ENCODE data around the gene ZBTB47. TPM values are rescaled to one million over a fixed set of nuclear protein-coding genes. Genes with fewer than 3 reads are reported as not detected.

The ZBTB47 gene
- total RNA-seq, 2 donors from 2014 or later, result 1.9 to 2.7 TPM

- ATAC-seq (no peak), DNase-seq (ENCODE audit: low spot score) (no peak)
- Mint-ChIP-seq H3K4me3 (no peak overlapping the region), H3K36me3 (peaks cover 26% of the 10 kb centered on the region), H3K4me1 (ENCODE audit: low read depth in 2 of 2) (peaks cover 6 to 12% of the 10 kb centered on the region in 2 donors), H3K9me3 (no peaks in the 10 kb centered on the region), H3K27me3 (no peaks in the 10 kb centered on the region), H3K27ac (no peak overlapping the region)
Observed at GRCh38 chr3:42640129-42640528, 13.4 kb upstream of the ZBTB47 start.

GRCh38 chr3:42640771-42641370 lies 12.6 kb upstream of the ZBTB47 start:
- Mint-ChIP-seq H3K36me3 (peaks cover 23% of the 10 kb centered on the region), H3K27ac (no peak overlapping the region), H3K9me3 (no peaks in the 10 kb centered on the region), H3K4me1 (ENCODE audit: low read depth in 2 of 2) (peaks cover 5 to 10% of the 10 kb centered on the region in 2 donors), H3K27me3 (no peaks in the 10 kb centered on the region), H3K4me3 (peak overlapping the region; percentile 60)
- ATAC-seq, result no peak
- DNase-seq (ENCODE audit: low spot score), result no peak

GRCh38 chr3:42647821-42648459 lies 5.6 kb upstream of the ZBTB47 start:
- Mint-ChIP-seq H3K36me3 (peaks cover 13% of the 10 kb centered on the region), H3K4me1 (ENCODE audit: low read depth in 2 of 2) (peaks cover 7 to 8% of the 10 kb centered on the region in 2 donors), H3K27ac (no peak overlapping the region), H3K27me3 (no peaks in the 10 kb centered on the region), H3K4me3 (no peak overlapping the region), H3K9me3 (no peaks in the 10 kb centered on the region)
- no peak for ATAC-seq
- DNase-seq (ENCODE audit: low spot score), result no peak

DNA sequence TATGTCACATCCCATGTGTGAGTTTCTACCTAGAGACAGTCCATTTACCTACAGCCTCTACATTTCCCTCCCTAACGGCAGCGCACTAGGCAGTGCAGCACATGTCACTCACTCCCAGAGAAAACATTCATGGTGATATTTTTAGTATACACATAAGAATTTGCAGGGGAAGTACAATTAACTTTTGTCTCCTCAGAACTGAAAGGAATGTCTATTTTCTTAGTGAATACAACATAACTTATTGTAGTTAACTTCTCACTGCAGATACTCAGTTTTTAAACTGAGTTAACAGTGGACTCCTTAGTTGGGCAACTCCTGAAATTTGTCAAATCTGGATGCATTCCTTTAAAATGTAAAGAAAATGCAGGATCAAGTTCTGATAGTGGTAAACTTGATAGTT lies 4.5 kb upstream of the ZBTB47 start:
- no peak overlapping the region for H3K27ac Mint-ChIP-seq
- peaks cover 8% of the 10 kb centered on the region for H3K36me3 Mint-ChIP-seq
- no peak overlapping the region for H3K4me3 Mint-ChIP-seq
- ATAC-seq (no peak), DNase-seq (ENCODE audit: low spot score) (no peak)
- no peaks in the 10 kb centered on the region for H3K9me3 Mint-ChIP-seq
- H3K27me3 Mint-ChIP-seq, result no peaks in the 10 kb centered on the region
- peaks cover 7 to 12% of the 10 kb centered on the region in 2 donors for H3K4me1 Mint-ChIP-seq (ENCODE audit: low read depth in 2 of 2)

DNA sequence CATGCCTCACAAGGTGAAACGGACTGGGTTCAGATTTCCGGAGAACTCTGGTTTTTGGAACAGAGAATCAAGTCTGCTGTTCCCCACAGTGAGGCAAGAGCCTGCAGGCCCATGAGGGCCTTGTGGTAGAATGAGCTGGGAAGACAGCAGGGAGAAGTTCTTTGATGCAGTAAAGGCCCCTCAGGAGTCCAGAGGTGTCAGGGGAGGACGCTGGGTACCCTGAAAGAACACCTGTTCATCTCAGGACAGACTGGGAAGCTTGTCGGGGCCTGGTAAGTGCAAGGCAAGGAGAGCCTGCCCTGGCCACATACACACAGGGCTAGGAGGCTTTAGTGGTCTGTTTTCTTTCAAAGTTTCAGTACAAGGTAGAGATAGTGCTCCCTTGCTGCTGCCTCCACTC lies 3.7 kb upstream of the ZBTB47 start:
- H3K27me3 Mint-ChIP-seq, result no peaks in the 10 kb centered on the region
- ATAC-seq, result no peak

GRCh38 chr3:42651248-42652091 lies 2.0 kb upstream of the ZBTB47 start:
- no peaks in the 10 kb centered on the region for H3K9me3 Mint-ChIP-seq
- peaks cover 7 to 12% of the 10 kb centered on the region in 2 donors for H3K4me1 Mint-ChIP-seq (ENCODE audit: low read depth in 2 of 2)
- no peaks in the 10 kb centered on the region for H3K27me3 Mint-ChIP-seq
- H3K36me3 Mint-ChIP-seq, result no peaks in the 10 kb centered on the region
- peak overlapping the region; percentile 28 to 69 for H3K27ac Mint-ChIP-seq
- ATAC-seq (no peak), DNase-seq (ENCODE audit: low spot score) (no peak)
- no peak overlapping the region for H3K4me3 Mint-ChIP-seq

More for the DNA sequence above, 3.7 kb upstream of the ZBTB47 start:
- Mint-ChIP-seq H3K36me3 (peaks cover 3% of the 10 kb centered on the region), H3K27ac (no peak overlapping the region), H3K9me3 (no peaks in the 10 kb centered on the region), H3K4me1 (ENCODE audit: low read depth in 2 of 2) (peaks cover 7 to 12% of the 10 kb centered on the region in 2 donors), H3K4me3 (no peak overlapping the region)
- DNase-seq (ENCODE audit: low spot score), result no peak

- DNase-seq (ENCODE audit: low spot score) (no peak), ATAC-seq (peak in 1 of 2 donors; percentile 1)
- Mint-ChIP-seq H3K27ac (peak overlapping the region; percentile 28 to 69), H3K27me3 (no peaks in the 10 kb centered on the region), H3K4me1 (ENCODE audit: low read depth in 2 of 2) (peaks cover 7 to 12% of the 10 kb centered on the region in 2 donors), H3K36me3 (no peaks in the 10 kb centered on the region), H3K4me3 (no peak overlapping the region), H3K9me3 (no peaks in the 10 kb centered on the region)
Observed at GRCh38 chr3:42652251-42652610, 1.3 kb upstream of the ZBTB47 start.

- peak overlapping the region; percentile 28 to 69 for H3K27ac Mint-ChIP-seq
- H3K4me1 Mint-ChIP-seq (ENCODE audit: low read depth in 2 of 2), result peaks cover 7 to 12% of the 10 kb centered on the region in 2 donors
- H3K9me3 Mint-ChIP-seq, result no peaks in the 10 kb centered on the region
- DNase-seq (ENCODE audit: low spot score), result no peak
- peak overlapping the region; percentile 67 for H3K4me3 Mint-ChIP-seq
- ATAC-seq, result peak; percentile 60 to 61
- H3K27me3 Mint-ChIP-seq, result no peaks in the 10 kb centered on the region
- no peaks in the 10 kb centered on the region for H3K36me3 Mint-ChIP-seq
Observed at GRCh38 chr3:42652611-42653302, 740 bp upstream of the ZBTB47 start.

GRCh38 chr3:42653303-42653559 lies 266 bp upstream of the ZBTB47 start:
- Mint-ChIP-seq H3K4me3 (peak overlapping the region; percentile 67), H3K4me1 (ENCODE audit: low read depth in 2 of 2) (peaks cover 7 to 12% of the 10 kb centered on the region in 2 donors), H3K27me3 (no peaks in the 10 kb centered on the region), H3K36me3 (no peaks in the 10 kb centered on the region), H3K9me3 (no peaks in the 10 kb centered on the region), H3K27ac (peak overlapping the region; percentile 28 to 69)
- no peak for ATAC-seq
- DNase-seq (ENCODE audit: low spot score), result no peak

GRCh38 chr3:42654331-42655201 lies 1.1 kb downstream of the ZBTB47 start:
- Mint-ChIP-seq H3K9me3 (no peaks in the 10 kb centered on the region), H3K36me3 (no peaks in the 10 kb centered on the region), H3K27me3 (no peaks in the 10 kb centered on the region), H3K4me3 (peak overlapping the region; percentile 15), H3K27ac (no peak overlapping the region), H3K4me1 (ENCODE audit: low read depth in 2 of 2) (peaks cover 7 to 12% of the 10 kb centered on the region in 2 donors)
- no peak for DNase-seq (ENCODE audit: low spot score)
- ATAC-seq, result peak; percentile 45 to 59

DNA sequence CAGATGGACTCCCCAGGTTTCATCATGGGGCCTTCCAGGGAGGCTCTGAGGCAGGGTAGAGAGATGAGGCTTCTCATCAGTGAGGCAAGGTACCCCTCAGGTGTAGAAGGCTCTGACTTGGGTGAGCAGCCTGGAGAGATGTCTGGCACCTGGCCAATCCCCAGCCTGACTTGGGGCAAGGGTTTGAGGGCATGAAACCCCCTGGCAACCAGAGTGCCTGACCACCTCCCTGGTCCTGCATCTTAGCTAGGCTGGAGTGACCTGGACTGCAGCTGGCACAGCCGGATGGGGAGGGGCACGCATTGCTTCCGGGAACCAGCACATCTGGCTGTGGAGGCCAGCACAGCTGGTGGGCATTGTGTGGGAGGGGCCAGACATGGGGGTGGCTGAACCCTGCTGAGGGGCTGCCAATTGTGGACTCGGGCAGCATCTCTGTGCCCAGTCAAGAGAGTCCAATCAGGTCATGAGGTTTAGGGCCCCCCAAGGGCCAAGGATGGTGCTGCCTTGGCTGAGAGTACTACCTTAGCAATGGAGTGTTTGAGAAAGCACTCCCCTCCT lies 1.9 kb downstream of the ZBTB47 start:
- H3K9me3 Mint-ChIP-seq, result no peaks in the 10 kb centered on the region
- ATAC-seq (no peak), DNase-seq (ENCODE audit: low spot score) (no peak)
- H3K27ac Mint-ChIP-seq, result no peak overlapping the region
- H3K27me3 Mint-ChIP-seq, result no peaks in the 10 kb centered on the region
- H3K4me3 Mint-ChIP-seq, result peak overlapping the region; percentile 15
- peaks cover 7 to 12% of the 10 kb centered on the region in 2 donors for H3K4me1 Mint-ChIP-seq (ENCODE audit: low read depth in 2 of 2)
- no peaks in the 10 kb centered on the region for H3K36me3 Mint-ChIP-seq

DNA sequence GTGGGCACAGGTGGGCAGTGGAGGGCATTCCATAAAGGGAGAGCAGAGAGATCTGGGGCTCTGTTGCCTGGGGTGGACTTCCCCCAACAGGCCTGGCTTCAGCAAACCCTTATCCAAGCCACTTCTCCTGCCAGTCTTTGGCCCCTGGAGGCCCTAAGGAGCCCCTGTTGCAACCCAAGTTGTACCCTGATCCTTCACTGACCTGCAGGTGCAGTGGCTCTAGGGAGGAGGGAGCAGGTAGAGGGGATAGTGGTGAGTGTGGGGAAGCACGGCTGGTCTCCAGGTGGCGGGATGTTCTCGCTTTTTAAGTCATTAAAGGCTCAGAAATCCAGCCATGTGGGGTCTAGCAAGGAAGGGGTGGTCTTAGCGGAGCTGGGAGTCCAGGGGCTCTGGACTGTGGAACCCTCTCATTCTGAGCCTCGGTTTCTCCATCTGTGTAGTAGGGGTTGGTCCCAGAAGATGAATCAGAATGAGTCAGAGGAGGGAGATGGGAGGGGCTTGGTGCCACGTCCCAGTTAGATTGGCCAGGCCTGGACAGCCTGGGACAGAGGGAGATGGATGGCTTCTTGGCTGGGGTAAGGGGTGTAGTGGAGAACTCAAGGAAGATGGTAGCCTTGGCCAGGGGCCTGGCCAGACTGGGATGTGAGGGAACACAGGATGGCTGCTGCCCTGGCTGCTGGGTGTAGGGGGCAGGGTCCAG lies 2.6 kb downstream of the ZBTB47 start:
- ATAC-seq (no peak), DNase-seq (ENCODE audit: low spot score) (no peak)
- Mint-ChIP-seq H3K9me3 (no peaks in the 10 kb centered on the region), H3K4me3 (no peak overlapping the region), H3K27ac (no peak overlapping the region), H3K36me3 (no peaks in the 10 kb centered on the region), H3K27me3 (no peaks in the 10 kb centered on the region), H3K4me1 (ENCODE audit: low read depth in 2 of 2) (peaks cover 7 to 12% of the 10 kb centered on the region in 2 donors)

Data from natural killer cell treated with Interleukin-12 subunit alpha and Interleukin-12 subunit beta and Interleukin-15 and Interleukin-18, amount 100 ng/mL, for 72 hours (primary cell).